Keratinocyte (primary cell): ENCODE data around the gene ADGRV1. TPM values are rescaled to one million over a fixed set of nuclear protein-coding genes. Genes with fewer than 3 reads are reported as not detected.
A peak's percentile ranks its signal among the peaks of the same experiment; 100 is the strongest.

Experiments used
- DNase-seq: peaks from one replicate; pipeline ENCODE4 v3.0.0-alpha.2; 2011; ENCODE audit warnings: low read depth, missing footprints, low spot score
- FAIRE-seq: peaks from 2 replicates; lab custom pipeline; 2011; peaks lifted over from hg19 to GRCh38; lab: Jason Lieb, UNC
- H2AFZ ChIP-seq: 2 replicates; pipeline ENCODE4 v1.6.0; 2012; ENCODE audit warnings: low read length, control low read depth, inconsistent platforms; ENCODE audit not compliant: control insufficient read depth
- H3K27ac ChIP-seq: 2 replicates; pipeline ENCODE4 v1.5.1; 2011; ENCODE audit warnings: low read length; ENCODE audit not compliant: control insufficient read depth, insufficient read depth
- H3K27me3 ChIP-seq: 3 replicates; pipeline ENCODE4 v1.6.0; 2011; ENCODE audit warnings: low read length; ENCODE audit not compliant: control insufficient read depth, insufficient read depth; ENCODE audit errors: extremely low read depth
- H3K36me3 ChIP-seq, 2 experiments: 2 replicates in 1 of 2; 3 replicates in 1 of 2; pipeline ENCODE4 v1.5.1; 2011; ENCODE audit warnings: low read length in 2 of 2, mild to moderate bottlenecking in 1 of 2; ENCODE audit not compliant: control insufficient read depth in 2 of 2, insufficient read depth in 2 of 2; ENCODE audit errors: extremely low read depth in 1 of 2
- H3K4me1 ChIP-seq: 3 replicates; pipeline ENCODE4 v1.5.1; 2011; ENCODE audit warnings: low read length; ENCODE audit not compliant: control insufficient read depth, insufficient read depth; ENCODE audit errors: extremely low read depth
- H3K4me2 ChIP-seq: 3 replicates; pipeline ENCODE4 v1.6.0; 2011; ENCODE audit warnings: low read depth, low read length; ENCODE audit not compliant: control insufficient read depth, insufficient read depth; ENCODE audit errors: extremely low read depth
- H3K4me3 ChIP-seq, 3 experiments: fragments of 200-600 bp in 1 of 3; sonication (generic) in 1 of 3; 2 replicates in 2 of 3; 3 replicates in 1 of 3; pipeline ENCODE4 v1.5.1; 2011 to 2016; ENCODE audit warnings: low read length in 3 of 3, mild to moderate bottlenecking in 3 of 3, control low read depth in 2 of 3, inconsistent platforms in 1 of 3, low read depth in 1 of 3, mixed read lengths in 1 of 3, mixed run types in 1 of 3, moderate library complexity in 1 of 3; ENCODE audit not compliant: control insufficient read depth in 2 of 3, insufficient read depth in 2 of 3; ENCODE audit errors: extremely low read depth in 1 of 3
- H3K79me2 ChIP-seq: 2 replicates; pipeline ENCODE4 v1.6.0; 2012; ENCODE audit warnings: low read length; ENCODE audit not compliant: control insufficient read depth, insufficient read depth
- H3K9ac ChIP-seq: 3 replicates; pipeline ENCODE4 v1.6.0; 2011; ENCODE audit warnings: low read length; ENCODE audit not compliant: control insufficient read depth, insufficient read depth; ENCODE audit errors: extremely low read depth
- H3K9me1 ChIP-seq: 3 replicates; pipeline ENCODE4 v1.6.0; 2011; ENCODE audit warnings: low read length; ENCODE audit not compliant: control insufficient read depth, insufficient read depth; ENCODE audit errors: extremely low read depth
- H3K9me3 ChIP-seq: 2 replicates; pipeline ENCODE4 v1.5.1; 2012; ENCODE audit warnings: low read depth, low read length; ENCODE audit not compliant: control insufficient read depth
- H4K20me1 ChIP-seq: 3 replicates; pipeline ENCODE4 v1.6.0; 2011; ENCODE audit warnings: low read length; ENCODE audit not compliant: control insufficient read depth, insufficient read depth; ENCODE audit errors: extremely low read depth
- CTCF ChIP-seq, 3 experiments: IDR thresholded peaks in 1 of 3; conservative IDR thresholded peaks in 1 of 3; optimal IDR thresholded peaks in 1 of 3; 2 replicates in 2 of 3; 3 replicates in 1 of 3; pipeline versions ENCODE3 to v1.5.1; 2011; ENCODE audit warnings: low read length in 3 of 3, mild to moderate bottlenecking in 3 of 3, moderate library complexity in 2 of 3, control low read depth in 1 of 3, inconsistent platforms in 1 of 3; ENCODE audit not compliant: insufficient read depth in 2 of 3; ENCODE audit errors: extremely low read depth in 1 of 3
- EZH2 ChIP-seq: IDR thresholded peaks from one replicate; pipeline ENCODE4 v1.6.1; 2012; ENCODE audit warnings: inconsistent platforms, mild to moderate bottlenecking, low read length, moderate library complexity
- dilution Hi-C: fragments of 300-500 bp; cut with MboI; formaldehyde crosslinking; loops from one replicate; pipeline ENCODE4 v1.7.0; 2020; ENCODE audit warnings: low sequenced_read_pairs; ENCODE audit not compliant: extremely low pct_ligation_motif_present
- polyA plus RNA-seq, 5 experiments: library from polyadenylated mRNA; depleted of rRNA in 3 of 5; stranded (reverse) in 3 of 5; stranded (forward) in 1 of 5; unstranded in 1 of 5; fragments of >200 nt; gene quantifications; 1 replicate in 1 of 5; 2 replicates in 3 of 5; 3 replicates in 1 of 5; pipeline versions ENCODE4 v1.2.1 to v1.2.3, GENCODE V29; 2011 to 2012; ENCODE audit warnings: missing spikeins in 2 of 5, low read depth in 1 of 5, low replicate concordance in 1 of 5

ADGRV1 gene
- polyA plus RNA-seq, 1 donor (not counting 4 experiments of a cell fraction or from before 2014, with no cell fraction given), result 0.05 TPM

DNA sequence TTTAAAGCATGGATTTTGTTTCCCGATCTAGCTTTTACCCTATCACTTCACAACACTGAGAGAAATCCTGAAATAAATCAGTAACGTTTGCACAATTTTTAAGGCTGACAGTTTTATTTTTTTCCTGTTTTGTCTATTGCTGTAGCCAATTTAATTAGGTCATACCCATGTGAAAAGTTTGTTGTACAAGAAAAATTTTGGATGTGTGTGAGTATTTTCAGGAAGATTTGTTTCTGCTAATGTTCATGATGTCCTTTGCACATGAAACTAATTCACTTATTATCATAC, 586.7 kb downstream of the ADGRV1 start:
- DNase-seq, result no peak
- Histone ChIP-seq H3K36me3 (no peaks in the 10 kb centered on the region), H4K20me1 (no peaks in the 10 kb centered on the region), H3K4me1 (no peaks in the 10 kb centered on the region), H3K9me3 (no peaks in the 10 kb centered on the region), H3K27me3 (no peaks in the 10 kb centered on the region), H3K4me3 (no peak overlapping the region), H2AFZ (peak overlapping the region; percentile 8), H3K9me1 (no peaks in the 10 kb centered on the region), H3K79me2 (no peaks in the 10 kb centered on the region), H3K4me2 (no peak overlapping the region), H3K9ac (no peak overlapping the region), H3K27ac (no peak overlapping the region)
- TF ChIP-seq CTCF (optimal IDR thresholded peaks at IDR 0.05 in 1 of 3, IDR thresholded peaks at IDR 0.05 in 1 of 3, conservative IDR thresholded peaks at IDR 0.05 in 1 of 3; ENCODE audit: extremely low read depth in 1 of 3, insufficient read depth in 2 of 3, low read length in 3 of 3) (no peak), EZH2 (no peak)
- dilution Hi-C loops, result no loop called here
- no peak for FAIRE-seq

GRCh38 chr5:91146230-91146629, 587.6 kb downstream of the ADGRV1 start:
- no peaks in the 10 kb centered on the region for H3K79me2 ChIP-seq
- no peak for DNase-seq
- H3K4me3 ChIP-seq, result no peak overlapping the region
- H4K20me1 ChIP-seq, result no peaks in the 10 kb centered on the region
- no peaks in the 10 kb centered on the region for H3K27me3 ChIP-seq
- H3K4me2 ChIP-seq, result no peak overlapping the region
- no peaks in the 10 kb centered on the region for H3K9me1 ChIP-seq
- no peaks in the 10 kb centered on the region for H3K36me3 ChIP-seq
- no peak overlapping the region for H2AFZ ChIP-seq
- H3K4me1 ChIP-seq, result no peaks in the 10 kb centered on the region
- TF ChIP-seq CTCF (optimal IDR thresholded peaks at IDR 0.05 in 1 of 3, IDR thresholded peaks at IDR 0.05 in 1 of 3, conservative IDR thresholded peaks at IDR 0.05 in 1 of 3; ENCODE audit: extremely low read depth in 1 of 3, insufficient read depth in 2 of 3, low read length in 3 of 3) (no peak), EZH2 (no peak)
- FAIRE-seq, result no peak
- no peak overlapping the region for H3K9ac ChIP-seq
- H3K27ac ChIP-seq, result no peak overlapping the region
- dilution Hi-C loops, result no loop called here
- H3K9me3 ChIP-seq, result no peaks in the 10 kb centered on the region
